NT2/D1 (cell line): ENCODE data around the gene CCDC51.

Experiments used
- SUZ12 ChIP-seq: IDR thresholded peaks from 2 replicates; pipeline ENCODE4 v1.6.1; 2011; ENCODE audit not compliant: insufficient read length, insufficient read depth; ENCODE audit errors: extremely low read depth
- YY1 ChIP-seq: IDR thresholded peaks from 2 replicates; pipeline ENCODE4 v1.6.1; 2011; ENCODE audit not compliant: insufficient read length, insufficient read depth
- ZNF274 ChIP-seq: IDR thresholded peaks from 2 replicates; pipeline ENCODE4 v1.6.1; 2011; ENCODE audit warnings: mild to moderate bottlenecking, low read depth, low read length

GRCh38 chr3:48434591-48435222 lies 5.2 kb downstream of the CCDC51 start:
- TF ChIP-seq ZNF274, result no peak
- TF ChIP-seq SUZ12, result no peak
- TF ChIP-seq YY1, result no peak
